GM21619 (cell line): Measurements from ENCODE around the gene TOX3.

ENCODE experiments used
- ATAC-seq: cut with Tn5 transposase; IDR thresholded peaks from one replicate; pipeline ENCODE4 v1.9.1; 2021; ENCODE audit not compliant: unreplicated experiment

Gene TOX3

DNA sequence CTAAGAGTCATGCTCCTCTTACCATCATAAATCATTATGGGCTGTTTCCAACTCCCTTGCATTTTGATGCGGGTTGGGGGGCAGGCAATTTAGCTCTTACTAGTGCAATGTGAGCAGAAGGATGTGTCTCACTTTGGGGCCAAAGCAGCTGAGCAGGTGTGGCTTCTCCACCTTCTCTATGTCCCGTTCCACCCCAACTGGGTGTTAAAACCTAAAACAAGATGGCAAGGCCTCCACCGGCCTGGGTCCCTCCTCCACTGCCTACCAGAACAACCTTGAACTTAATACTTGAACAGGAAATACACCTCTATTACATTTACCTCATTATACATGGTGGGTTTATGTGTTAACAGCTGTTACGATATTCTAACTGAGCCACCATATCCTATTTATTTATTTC, 52.8 kb downstream of the TOX3 start:
- ATAC-seq, result no peak

GRCh38 chr16:52492789-52493357, 54.1 kb downstream of the TOX3 start:
- no peak for ATAC-seq

DNA sequence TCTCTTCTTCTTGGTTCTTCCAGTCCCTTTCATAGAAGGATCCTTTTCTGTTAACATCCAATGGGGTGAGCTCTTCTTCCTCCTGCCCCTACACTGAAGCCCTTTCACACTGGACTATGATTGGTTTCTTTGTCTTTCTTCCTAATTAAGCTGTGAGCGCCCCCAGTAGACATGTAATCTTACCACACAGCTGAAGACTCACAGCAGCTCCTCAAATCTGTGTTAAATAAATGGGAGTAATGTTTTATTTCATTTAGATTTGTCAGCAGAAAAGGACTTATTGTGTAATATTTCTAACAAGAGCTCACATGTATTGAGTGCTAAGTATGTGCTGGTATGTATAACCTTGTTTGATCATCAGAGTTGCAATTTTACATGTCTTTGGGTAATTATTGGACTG, 55.7 kb downstream of the TOX3 start:
- ATAC-seq, result no peak

DNA sequence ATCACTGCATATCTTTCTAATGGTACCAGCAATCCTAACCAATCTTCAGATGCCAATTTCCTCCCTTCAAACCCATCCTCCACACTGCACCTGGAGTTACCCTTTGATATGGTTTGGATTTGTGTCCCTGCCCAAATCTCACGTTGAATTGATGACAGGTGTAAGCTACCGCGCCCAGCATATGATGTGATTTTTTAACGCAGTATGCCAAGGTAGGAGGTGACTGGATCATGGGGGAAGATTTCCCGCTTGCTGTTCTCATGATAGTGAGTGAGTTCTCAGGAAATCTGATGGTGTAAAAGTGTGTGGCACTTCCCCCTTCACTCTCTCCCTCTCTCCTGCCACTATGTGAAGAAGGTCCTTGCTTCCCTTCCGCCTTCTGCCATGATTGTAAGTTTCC, 57.0 kb downstream of the TOX3 start:
- ATAC-seq, result no peak

GRCh38 chr16:52488837-52489289, 58.1 kb downstream of the TOX3 start:
- ATAC-seq, result no peak

- ATAC-seq, result no peak
Measured at GRCh38 chr16:52487849-52488457, 59.0 kb downstream of the TOX3 start.

- ATAC-seq, result no peak
Measured at GRCh38 chr16:52480237-52480636, 66.7 kb downstream of the TOX3 start.

DNA sequence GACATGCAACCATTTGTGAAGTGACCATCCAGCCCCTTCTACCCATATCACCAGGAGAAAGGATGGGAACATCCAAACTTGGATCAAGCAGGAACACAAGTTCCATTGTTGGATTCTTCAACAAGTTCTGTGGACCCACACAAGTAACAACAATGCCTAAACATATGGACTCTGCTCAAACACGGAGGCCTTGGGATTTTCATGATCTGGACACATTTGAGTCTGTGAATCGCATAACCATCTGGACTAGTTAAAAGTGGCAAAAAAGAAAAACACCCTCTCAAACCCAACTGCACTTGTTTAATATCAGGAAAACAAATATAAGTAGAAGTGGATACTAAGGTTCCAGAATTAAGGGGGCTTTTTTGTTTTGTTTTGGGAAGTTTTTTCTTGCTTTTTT, 70.8 kb downstream of the TOX3 start:
- ATAC-seq, result no peak

DNA sequence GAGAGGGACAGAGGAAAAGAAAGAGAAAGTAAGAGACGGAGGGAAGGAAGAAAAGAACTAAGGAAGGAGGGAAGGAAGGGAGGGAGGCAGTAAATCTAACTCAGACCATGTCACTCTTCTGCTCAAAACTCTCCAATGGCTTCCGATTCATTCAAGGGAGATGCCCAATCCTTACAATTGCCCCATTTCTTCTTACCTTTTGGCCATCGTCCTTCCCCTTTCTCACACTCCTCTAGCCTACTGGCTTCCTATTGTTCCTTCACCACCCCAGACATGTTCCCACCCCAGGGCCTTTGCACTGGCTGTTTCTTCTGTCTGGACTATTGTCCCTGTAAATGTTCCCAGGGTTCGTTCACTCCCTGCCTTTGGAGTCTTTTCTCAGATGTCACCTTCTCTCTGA, 72.3 kb downstream of the TOX3 start:
- no peak for ATAC-seq

GRCh38 chr16:52473096-52473495, 73.8 kb downstream of the TOX3 start:
- no peak for ATAC-seq

DNA sequence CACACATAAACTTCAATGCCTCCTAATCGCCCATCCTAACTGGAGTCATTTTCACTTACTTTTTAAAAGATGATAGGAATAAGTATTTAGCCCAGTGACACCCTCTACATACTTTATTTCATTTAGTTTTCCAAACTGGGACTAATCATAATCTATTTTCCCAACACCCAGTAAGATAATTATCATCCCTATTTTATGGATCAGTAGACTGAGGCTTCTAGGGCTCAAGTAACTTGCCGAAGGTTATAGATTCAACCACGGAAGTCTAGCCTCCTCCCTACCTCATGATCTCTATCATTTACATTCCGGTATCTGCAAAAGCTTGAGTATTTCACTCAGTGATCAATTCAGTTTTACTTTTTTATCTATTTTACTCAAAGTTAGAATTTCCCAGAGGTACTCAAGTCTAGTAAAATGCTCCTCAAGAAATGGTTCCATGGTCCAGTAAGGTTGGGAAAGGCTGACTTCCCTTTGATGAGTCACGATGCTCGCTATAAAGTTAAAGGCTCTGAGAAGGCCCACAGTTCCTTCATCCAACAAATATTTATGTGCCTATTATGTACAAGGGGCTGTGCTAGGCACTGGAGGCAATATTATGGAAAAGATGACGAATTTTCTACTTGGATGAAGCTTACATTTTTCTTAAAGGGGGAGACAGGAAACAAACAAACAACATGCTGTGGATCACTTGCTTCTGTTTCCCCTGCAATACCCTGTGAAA, 75.1 kb downstream of the TOX3 start:
- ATAC-seq, result no peak

DNA sequence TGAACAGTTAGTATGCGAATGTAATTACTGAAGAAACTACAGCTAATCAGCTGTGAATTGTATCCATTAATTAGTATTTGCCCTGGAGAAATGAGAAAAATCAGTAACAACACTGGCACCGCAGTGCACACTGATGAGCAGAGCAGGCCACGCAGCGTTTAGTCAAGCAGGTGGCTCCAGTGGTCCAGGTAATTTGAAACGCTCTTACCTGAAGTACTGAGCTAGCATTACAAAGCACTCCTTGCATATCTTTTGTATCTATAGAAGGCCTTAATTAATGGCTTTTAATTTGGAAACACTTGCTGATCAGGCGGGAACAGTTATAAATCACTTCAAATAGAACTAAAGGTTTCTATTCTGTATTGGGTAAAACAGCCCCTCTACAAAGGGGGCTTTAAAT, 76.4 kb downstream of the TOX3 start:
- ATAC-seq, result no peak

DNA sequence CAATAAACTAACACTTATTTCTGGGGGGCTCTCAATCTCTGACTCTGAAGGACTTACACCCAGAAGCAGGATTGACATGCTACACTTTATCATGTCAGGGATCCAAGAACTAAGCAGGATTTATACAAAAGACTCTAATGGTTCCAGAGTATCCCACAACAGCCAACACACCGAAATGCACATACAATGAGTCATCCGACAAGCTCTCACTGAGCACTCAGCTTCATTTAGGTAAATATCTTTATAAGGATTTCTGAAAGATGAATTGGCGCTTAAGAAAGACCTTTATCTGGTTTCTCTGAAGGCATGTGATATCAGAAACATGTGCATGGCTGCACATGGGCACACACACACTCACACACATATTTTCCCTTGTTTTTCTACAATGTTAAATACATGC, 77.2 kb downstream of the TOX3 start:
- ATAC-seq, result no peak

DNA sequence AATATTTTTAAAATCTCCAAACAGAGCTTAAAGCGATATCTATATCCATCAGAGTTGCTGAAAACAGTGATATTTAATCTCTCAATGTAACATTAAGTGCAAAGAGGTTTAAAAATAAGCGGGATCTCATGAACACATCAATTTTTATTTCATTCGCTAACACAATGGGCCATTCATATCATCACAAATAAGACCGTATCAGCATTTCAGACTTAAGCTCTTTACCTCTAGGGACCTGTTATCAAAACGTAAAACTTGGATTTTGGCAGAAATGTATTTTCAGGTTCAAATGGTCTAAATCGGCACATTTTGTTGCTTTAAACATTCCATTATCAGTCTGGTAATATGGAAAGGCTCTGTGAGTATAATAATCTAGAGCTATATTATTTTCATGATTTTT, 77.9 kb downstream of the TOX3 start:
- ATAC-seq, result no peak

- ATAC-seq, result no peak
Measured at GRCh38 chr16:52467753-52468152, 79.2 kb downstream of the TOX3 start.

DNA sequence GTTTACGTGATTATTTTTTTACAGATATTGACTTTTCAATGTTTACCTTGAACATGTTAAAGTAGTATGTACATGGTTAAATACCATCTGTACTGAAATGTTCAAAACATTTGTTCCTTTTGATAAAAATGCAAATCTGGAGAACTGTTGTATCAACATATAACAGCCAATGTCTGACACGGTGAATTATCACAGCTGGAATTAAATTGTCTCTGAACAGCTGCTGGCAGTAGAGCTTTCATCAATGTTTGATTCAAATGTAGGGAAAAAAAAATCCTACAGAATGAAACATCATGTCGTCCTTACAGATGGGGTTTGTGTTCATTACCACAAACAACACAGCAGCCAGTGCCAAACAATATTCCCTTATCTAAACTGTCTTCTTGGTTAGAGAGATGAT, 79.9 kb downstream of the TOX3 start:
- ATAC-seq, result no peak

DNA sequence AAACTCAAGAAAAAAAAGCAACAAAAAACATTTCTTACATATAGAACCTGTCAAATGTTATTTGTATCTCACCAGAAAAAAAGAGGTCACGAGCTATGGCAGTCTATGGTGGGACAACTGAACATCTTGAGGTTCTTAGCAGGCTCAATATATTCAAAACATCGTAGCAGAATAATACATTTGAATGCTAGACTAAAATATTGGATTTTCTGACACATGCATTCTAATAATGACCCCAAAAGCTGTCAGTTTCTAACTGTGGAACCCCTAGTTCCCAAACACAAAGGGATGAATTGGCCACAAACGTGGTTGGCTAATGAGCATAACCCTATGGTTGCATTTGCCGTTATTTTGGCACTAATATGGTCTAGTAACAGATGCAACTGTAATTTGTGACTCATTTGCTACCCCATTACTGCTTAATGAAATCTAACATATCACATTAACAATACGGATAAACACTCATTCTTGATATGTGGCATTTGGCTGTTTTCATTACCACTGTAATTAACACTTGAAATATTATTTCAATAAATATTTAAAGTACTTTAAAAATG, 81.2 kb downstream of the TOX3 start:
- ATAC-seq, result no peak

DNA sequence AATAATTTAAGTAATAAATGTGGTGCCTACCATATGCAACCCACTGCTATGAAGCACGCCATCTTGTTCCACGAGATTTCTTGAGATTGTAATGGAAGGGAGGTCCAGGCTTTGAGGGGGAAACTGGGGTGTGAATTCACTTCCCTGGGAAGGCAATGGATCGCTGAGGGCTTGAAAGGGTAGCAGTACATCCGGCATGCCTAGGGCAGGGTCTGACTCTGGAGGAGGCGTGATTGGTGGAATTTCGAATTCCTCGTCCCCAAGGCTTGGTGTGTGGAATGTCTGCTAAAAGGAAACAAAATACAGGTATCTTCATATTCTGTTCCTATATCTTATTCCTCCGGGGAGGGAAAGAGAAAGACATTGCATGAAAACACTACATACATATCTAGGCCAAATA, 83.0 kb downstream of the TOX3 start:
- ATAC-seq, result no peak

DNA sequence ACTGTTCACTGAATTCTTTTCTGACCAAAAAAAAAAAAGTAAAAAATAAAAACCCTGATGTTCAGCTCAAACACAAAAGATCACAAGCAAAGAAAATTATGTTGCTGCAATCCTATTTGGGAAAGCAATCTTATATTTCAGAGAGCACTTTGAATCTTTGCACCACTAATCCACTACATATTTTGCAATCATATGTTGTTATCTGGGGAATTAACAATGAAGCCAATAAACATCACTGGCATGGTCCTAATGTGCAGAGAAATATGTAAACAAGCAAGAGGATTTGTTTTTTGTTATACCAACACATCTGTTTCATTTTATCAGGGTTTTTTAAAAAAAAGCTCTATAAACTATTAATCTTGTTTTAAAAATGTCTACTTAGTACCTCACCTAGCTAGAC, 84.1 kb downstream of the TOX3 start:
- no peak for ATAC-seq

DNA sequence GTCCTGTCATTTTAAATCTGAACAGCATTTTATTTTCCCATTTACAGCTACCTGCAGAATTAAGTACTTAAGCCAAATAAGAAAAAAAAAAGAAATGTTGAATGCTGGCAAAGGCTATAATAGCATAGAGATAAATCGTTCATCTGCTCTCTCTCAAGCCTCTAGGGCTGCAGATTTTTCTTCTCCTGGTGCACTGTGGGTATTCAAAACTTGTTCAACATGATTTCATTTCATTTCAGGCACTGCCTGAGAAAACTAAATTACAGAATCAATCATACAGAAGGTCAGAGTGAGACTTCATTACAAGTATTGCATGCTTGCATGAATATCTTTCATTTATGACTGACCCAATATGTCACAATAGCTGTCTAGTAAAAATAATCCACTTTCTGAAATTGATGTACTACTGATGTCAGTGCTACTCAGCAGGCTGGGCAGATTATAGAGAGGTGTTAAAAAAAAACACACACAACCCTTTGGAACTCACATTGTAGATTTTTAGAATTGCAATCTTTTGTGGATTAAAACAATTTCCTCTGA, 86.2 kb downstream of the TOX3 start:
- ATAC-seq, result no peak

DNA sequence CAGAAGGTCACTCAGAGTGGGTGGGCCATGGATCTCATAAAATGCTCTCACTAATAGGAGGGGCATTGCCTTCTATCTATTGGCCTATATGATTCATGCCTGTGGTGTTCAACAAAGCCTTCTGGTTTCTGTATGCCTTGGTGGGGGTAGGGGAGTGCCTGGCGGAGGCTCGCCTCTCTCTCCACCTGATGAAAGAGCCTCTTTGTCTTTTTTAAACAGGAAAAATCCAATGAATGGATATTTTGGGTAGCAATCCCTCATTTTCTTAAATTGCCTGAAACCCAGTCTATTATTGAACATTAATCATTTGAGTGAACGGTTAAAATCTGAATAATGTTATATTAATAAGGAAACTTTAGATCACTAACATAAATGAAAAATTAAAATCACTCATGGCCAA, 90.6 kb downstream of the TOX3 start:
- ATAC-seq, result no peak
